Measurements from ENCODE around the gene INVS. TPM values are rescaled to one million over a fixed set of nuclear protein-coding genes. Genes with fewer than 3 reads are reported as not detected.

INVS gene
- total and polyA plus RNA-seq, 2 experiments from 2014 or later, result 4.1 to 8.7 TPM

- TF ChIP-seq JUNB (IDR thresholded peaks at IDR 0.05; ENCODE audit: unreplicated experiment), result no peak
- TF ChIP-seq STAT1 (IDR thresholded peaks at IDR 0.05; ENCODE audit: unreplicated experiment), result no peak
- TF ChIP-seq EZH2phosphoT487 (IDR thresholded peaks at IDR 0.05; ENCODE audit: unreplicated experiment), result no peak
- TF ChIP-seq ETS1 (IDR thresholded peaks at IDR 0.05), result no peak
- no peak for TF ChIP-seq POLR2AphosphoS5 (IDR thresholded peaks at IDR 0.05; ENCODE audit: low read depth)
- TF ChIP-seq, protein P1, sequence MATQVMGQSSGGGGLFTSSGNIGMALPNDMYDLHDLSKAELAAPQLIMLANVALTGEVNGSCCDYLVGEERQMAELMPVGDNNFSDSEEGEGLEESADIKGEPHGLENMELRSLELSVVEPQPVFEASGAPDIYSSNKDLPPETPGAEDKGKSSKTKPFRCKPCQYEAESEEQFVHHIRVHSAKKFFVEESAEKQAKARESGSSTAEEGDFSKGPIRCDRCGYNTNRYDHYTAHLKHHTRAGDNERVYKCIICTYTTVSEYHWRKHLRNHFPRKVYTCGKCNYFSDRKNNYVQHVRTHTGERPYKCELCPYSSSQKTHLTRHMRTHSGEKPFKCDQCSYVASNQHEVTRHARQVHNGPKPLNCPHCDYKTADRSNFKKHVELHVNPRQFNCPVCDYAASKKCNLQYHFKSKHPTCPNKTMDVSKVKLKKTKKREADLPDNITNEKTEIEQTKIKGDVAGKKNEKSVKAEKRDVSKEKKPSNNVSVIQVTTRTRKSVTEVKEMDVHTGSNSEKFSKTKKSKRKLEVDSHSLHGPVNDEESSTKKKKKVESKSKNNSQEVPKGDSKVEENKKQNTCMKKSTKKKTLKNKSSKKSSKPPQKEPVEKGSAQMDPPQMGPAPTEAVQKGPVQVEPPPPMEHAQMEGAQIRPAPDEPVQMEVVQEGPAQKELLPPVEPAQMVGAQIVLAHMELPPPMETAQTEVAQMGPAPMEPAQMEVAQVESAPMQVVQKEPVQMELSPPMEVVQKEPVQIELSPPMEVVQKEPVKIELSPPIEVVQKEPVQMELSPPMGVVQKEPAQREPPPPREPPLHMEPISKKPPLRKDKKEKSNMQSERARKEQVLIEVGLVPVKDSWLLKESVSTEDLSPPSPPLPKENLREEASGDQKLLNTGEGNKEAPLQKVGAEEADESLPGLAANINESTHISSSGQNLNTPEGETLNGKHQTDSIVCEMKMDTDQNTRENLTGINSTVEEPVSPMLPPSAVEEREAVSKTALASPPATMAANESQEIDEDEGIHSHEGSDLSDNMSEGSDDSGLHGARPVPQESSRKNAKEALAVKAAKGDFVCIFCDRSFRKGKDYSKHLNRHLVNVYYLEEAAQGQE (IDR thresholded peaks at IDR 0.05; ENCODE audit: unreplicated experiment), result no peak
- no peak for TF ChIP-seq EZH2 (IDR thresholded peaks at IDR 0.05; ENCODE audit: low read depth, unreplicated experiment)
- TF ChIP-seq NANOG (IDR thresholded peaks at IDR 0.05; ENCODE audit: borderline replicate concordance), result no peak
- TF ChIP-seq CREB1 (CRISPR knock-in tag; IDR thresholded peaks at IDR 0.05; ENCODE audit: low read depth), result no peak
- TF ChIP-seq ZNF331 (CRISPR knock-in tag; IDR thresholded peaks at IDR 0.05; ENCODE audit: low read depth), result no peak
- TF ChIP-seq CTCF (conservative IDR thresholded peaks at IDR 0.05; ENCODE audit: low read depth in 2 of 2), result no peak
- TF ChIP-seq ZNF114 (CRISPR knock-in tag; IDR thresholded peaks at IDR 0.05), result no peak
- TF ChIP-seq, protein P2, sequence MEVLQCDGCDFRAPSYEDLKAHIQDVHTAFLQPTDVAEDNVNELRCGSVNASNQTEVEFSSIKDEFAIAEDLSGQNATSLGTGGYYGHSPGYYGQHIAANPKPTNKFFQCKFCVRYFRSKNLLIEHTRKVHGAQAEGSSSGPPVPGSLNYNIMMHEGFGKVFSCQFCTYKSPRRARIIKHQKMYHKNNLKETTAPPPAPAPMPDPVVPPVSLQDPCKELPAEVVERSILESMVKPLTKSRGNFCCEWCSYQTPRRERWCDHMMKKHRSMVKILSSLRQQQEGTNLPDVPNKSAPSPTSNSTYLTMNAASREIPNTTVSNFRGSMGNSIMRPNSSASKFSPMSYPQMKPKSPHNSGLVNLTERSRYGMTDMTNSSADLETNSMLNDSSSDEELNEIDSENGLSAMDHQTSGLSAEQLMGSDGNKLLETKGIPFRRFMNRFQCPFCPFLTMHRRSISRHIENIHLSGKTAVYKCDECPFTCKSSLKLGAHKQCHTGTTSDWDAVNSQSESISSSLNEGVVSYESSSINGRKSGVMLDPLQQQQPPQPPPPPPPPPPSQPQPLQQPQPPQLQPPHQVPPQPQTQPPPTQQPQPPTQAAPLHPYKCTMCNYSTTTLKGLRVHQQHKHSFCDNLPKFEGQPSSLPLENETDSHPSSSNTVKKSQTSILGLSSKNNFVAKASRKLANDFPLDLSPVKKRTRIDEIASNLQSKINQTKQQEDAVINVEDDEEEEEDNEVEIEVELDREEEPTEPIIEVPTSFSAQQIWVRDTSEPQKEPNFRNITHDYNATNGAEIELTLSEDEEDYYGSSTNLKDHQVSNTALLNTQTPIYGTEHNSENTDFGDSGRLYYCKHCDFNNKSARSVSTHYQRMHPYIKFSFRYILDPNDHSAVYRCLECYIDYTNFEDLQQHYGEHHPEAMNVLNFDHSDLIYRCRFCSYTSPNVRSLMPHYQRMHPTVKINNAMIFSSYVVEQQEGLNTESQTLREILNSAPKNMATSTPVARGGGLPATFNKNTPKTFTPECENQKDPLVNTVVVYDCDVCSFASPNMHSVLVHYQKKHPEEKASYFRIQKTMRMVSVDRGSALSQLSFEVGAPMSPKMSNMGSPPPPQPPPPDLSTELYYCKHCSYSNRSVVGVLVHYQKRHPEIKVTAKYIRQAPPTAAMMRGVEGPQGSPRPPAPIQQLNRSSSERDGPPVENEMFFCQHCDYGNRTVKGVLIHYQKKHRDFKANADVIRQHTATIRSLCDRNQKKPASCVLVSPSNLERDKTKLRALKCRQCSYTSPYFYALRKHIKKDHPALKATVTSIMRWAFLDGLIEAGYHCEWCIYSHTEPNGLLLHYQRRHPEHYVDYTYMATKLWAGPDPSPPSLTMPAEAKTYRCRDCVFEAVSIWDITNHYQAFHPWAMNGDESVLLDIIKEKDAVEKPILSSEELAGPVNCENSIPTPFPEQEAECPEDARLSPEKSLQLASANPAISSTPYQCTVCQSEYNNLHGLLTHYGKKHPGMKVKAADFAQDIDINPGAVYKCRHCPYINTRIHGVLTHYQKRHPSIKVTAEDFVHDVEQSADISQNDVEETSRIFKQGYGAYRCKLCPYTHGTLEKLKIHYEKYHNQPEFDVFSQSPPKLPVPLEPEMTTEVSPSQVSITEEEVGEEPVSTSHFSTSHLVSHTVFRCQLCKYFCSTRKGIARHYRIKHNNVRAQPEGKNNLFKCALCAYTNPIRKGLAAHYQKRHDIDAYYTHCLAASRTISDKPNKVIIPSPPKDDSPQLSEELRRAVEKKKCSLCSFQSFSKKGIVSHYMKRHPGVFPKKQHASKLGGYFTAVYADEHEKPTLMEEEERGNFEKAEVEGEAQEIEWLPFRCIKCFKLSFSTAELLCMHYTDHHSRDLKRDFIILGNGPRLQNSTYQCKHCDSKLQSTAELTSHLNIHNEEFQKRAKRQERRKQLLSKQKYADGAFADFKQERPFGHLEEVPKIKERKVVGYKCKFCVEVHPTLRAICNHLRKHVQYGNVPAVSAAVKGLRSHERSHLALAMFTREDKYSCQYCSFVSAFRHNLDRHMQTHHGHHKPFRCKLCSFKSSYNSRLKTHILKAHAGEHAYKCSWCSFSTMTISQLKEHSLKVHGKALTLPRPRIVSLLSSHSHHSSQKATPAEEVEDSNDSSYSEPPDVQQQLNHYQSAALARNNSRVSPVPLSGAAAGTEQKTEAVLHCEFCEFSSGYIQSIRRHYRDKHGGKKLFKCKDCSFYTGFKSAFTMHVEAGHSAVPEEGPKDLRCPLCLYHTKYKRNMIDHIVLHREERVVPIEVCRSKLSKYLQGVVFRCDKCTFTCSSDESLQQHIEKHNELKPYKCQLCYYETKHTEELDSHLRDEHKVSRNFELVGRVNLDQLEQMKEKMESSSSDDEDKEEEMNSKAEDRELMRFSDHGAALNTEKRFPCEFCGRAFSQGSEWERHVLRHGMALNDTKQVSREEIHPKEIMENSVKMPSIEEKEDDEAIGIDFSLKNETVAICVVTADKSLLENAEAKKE (CRISPR knock-in tag; IDR thresholded peaks at IDR 0.05), result no peak
- no peak overlapping the region for H3K27ac Mint-ChIP-seq
- Histone ChIP-seq H3K4me3 (no peak overlapping the region), H3F3A (replicated peaks; ENCODE audit: low read depth) (no peaks in the 10 kb centered on the region), H3K9me2 (ENCODE audit: insufficient read depth) (no peaks in the 10 kb centered on the region), H3K27me3 (ENCODE audit: insufficient read depth) (no peaks in the 10 kb centered on the region), H3K4me2 (no peak overlapping the region), H4K20me1 (replicated peaks; ENCODE audit: insufficient read depth) (no peaks in the 10 kb centered on the region), H3K36me3 (ENCODE audit: insufficient read depth) (no peaks in the 10 kb centered on the region), H2AFZ (no peak overlapping the region), H3K27ac (ENCODE audit: low read depth) (no peak overlapping the region), H3K79me2 (replicated peaks; ENCODE audit: insufficient read depth) (peaks cover 4% of the 10 kb centered on the region; the same call in 1 of the 2 replicates), H3K4me1 (ENCODE audit: insufficient read depth) (no peaks in the 10 kb centered on the region)
- H3K9me3 Mint-ChIP-seq, result peaks cover 6% of the 10 kb centered on the region; the same call in 2 of the 3 replicates
- no peak overlapping the region for H3K4me3 Mint-ChIP-seq
- peaks cover 2% of the 10 kb centered on the region for H3K27me3 Mint-ChIP-seq (ENCODE audit: insufficient read depth, low read depth, poor library complexity)
- no peak for ATAC-seq
- peaks cover 6% of the 10 kb centered on the region for H3K36me3 Mint-ChIP-seq (ENCODE audit: low read depth)
- H3K4me1 Mint-ChIP-seq, result peaks cover 4% of the 10 kb centered on the region; the same call in 2 of the 3 replicates
- DNase-seq (ENCODE audit: low spot score), result no peak
These were observed 26.2 kb upstream of the INVS start for GRCh38 chr9:100072805-100073204.

Measured in GM23338 (cell line).